SK-N-SH (cell line): ENCODE results near the gene BMP7. TPM values are rescaled to one million over a fixed set of nuclear protein-coding genes. Genes with fewer than 3 reads are reported as not detected.

ENCODE experiments used
- CTCF ChIA-PET: fragments of 300-600, 350-600 bp; formaldehyde crosslinking; extraction: SDS; loops from one replicate; lab custom pipeline; 2021; lab: Yijun Ruan, JAX
- POLR2A ChIA-PET: fragments of 350-600 bp; sonication (Branson Sonifier 250); formaldehyde crosslinking; extraction: SDS; loops from one replicate; lab custom pipeline; 2020; ENCODE audit warnings: antibody characterized with exemption, inconsistent platforms; lab: Yijun Ruan, JAX
- DNase-seq: peaks from one replicate; pipeline ENCODE4 v3.0.0; 2012
- H2AFZ ChIP-seq: fragments of 200-600 bp; sonication (generic); 2 replicates; pipeline ENCODE4 v1.8.1; 2016; ENCODE audit warnings: antibody characterized with exemption, mild to moderate bottlenecking, low read depth
- H3F3A ChIP-seq: fragments of 200-600 bp; sonication (generic); replicated peaks from 2 replicates; pipeline ENCODE3; 2016; ENCODE audit warnings: antibody characterized with exemption, mild to moderate bottlenecking; ENCODE audit not compliant: insufficient read depth
- H3K27ac ChIP-seq, 2 experiments: fragments of 200-500 bp in 1 of 2; fragments of 200-600 bp in 1 of 2; sonication (Bioruptor generic) in 1 of 2; sonication (generic), shearing (Covaris generic) in 1 of 2; 2 replicates each; pipeline versions ENCODE4 v1.5.1 to v1.6.1; 2014 to 2016; ENCODE audit warnings: low read depth in 2 of 2, inconsistent platforms in 1 of 2, low read length in 1 of 2, mild to moderate bottlenecking in 1 of 2, mixed read lengths in 1 of 2
- H3K27me3 ChIP-seq: fragments of 200-600 bp; sonication (generic), shearing (Covaris generic); 2 replicates; pipeline ENCODE4 v1.6.1; 2016; ENCODE audit warnings: mixed run types; ENCODE audit not compliant: insufficient read depth
- H3K36me3 ChIP-seq, 2 experiments: fragments of 200-500 bp in 1 of 2; fragments of 200-600 bp in 1 of 2; sonication (Bioruptor generic) in 1 of 2; sonication (generic) in 1 of 2; replicated peaks in 1 of 2; 2 replicates each; pipeline versions ENCODE3 to v1.5.1; 2014 to 2016; ENCODE audit warnings: low read length in 1 of 2, mild to moderate bottlenecking in 1 of 2; ENCODE audit not compliant: insufficient read depth in 2 of 2, control insufficient read depth in 1 of 2
- H3K4me1 ChIP-seq, 2 experiments: fragments of 200-500 bp in 1 of 2; fragments of 200-600 bp in 1 of 2; sonication (Bioruptor generic) in 1 of 2; sonication (generic), shearing (Covaris generic) in 1 of 2; 2 replicates each; pipeline versions ENCODE4 v1.5.1 to v1.6.1; 2014 to 2016; ENCODE audit warnings: low read depth in 1 of 2, low read length in 1 of 2, mixed run types in 1 of 2; ENCODE audit not compliant: insufficient read depth in 2 of 2, control insufficient read depth in 1 of 2
- H3K4me2 ChIP-seq: fragments of 200-600 bp; sonication (generic), shearing (Covaris generic); 2 replicates; pipeline ENCODE4 v1.6.1; 2017; ENCODE audit warnings: mixed run types
- H3K4me3 ChIP-seq, 2 experiments: fragments of 200-500 bp in 1 of 2; fragments of 200-600 bp in 1 of 2; sonication (Bioruptor generic) in 1 of 2; sonication (generic), shearing (Covaris generic) in 1 of 2; 2 replicates each; pipeline versions ENCODE4 v1.5.1 to v1.8.1; 2014 to 2016; ENCODE audit warnings: low read depth in 2 of 2, inconsistent platforms in 1 of 2, low read length in 1 of 2, mild to moderate bottlenecking in 1 of 2, mixed read lengths in 1 of 2, moderate library complexity in 1 of 2
- H3K79me2 ChIP-seq: fragments of 200-600 bp; sonication (generic); 2 replicates; pipeline ENCODE4 v1.8.1; 2017; ENCODE audit warnings: mild to moderate bottlenecking; ENCODE audit not compliant: insufficient read depth
- H3K9ac ChIP-seq: fragments of 200-600 bp; sonication (generic); 2 replicates; pipeline ENCODE4 v1.6.1; 2017; ENCODE audit warnings: mixed run types
- H3K9me2 ChIP-seq: fragments of 200-600 bp; sonication (generic); 2 replicates; pipeline ENCODE4 v1.6.1; 2017; ENCODE audit warnings: mixed run types
- H3K9me3 ChIP-seq: fragments of 200-600 bp; sonication (generic); 2 replicates; pipeline ENCODE4 v1.6.1; 2017; ENCODE audit warnings: mixed run types, mild to moderate bottlenecking, moderate library complexity
- H4K20me1 ChIP-seq: fragments of 200-600 bp; sonication (generic); 2 replicates; pipeline ENCODE4 v1.6.1; 2017; ENCODE audit warnings: mild to moderate bottlenecking, mixed run types; ENCODE audit not compliant: insufficient read depth
- ELF1 ChIP-seq: IDR thresholded peaks from 2 replicates; pipeline ENCODE4 v1.4.0; 2012
- EP300 ChIP-seq, 2 experiments: IDR thresholded peaks; 2 replicates each; pipeline versions ENCODE4 v1.4.0 to v1.6.1; 2012; ENCODE audit warnings: borderline replicate concordance in 1 of 2, low read depth in 1 of 2, low read length in 1 of 2
- FOXJ3 ChIP-seq: sonication (generic); formaldehyde crosslinking; IDR thresholded peaks from 2 replicates; pipeline ENCODE4 v1.5.1; 2020; ENCODE audit warnings: mild to moderate bottlenecking, missing genetic modification reagents
- FOXM1 ChIP-seq: IDR thresholded peaks from 2 replicates; pipeline ENCODE4 v1.4.0; 2012; ENCODE audit warnings: low read depth, mild to moderate bottlenecking
- GABPA ChIP-seq: IDR thresholded peaks from 2 replicates; pipeline ENCODE4 v1.4.0; 2012; ENCODE audit warnings: low read depth, mild to moderate bottlenecking
- JUND ChIP-seq: IDR thresholded peaks from 2 replicates; pipeline ENCODE4 v1.4.0; 2012
- MAX ChIP-seq: IDR thresholded peaks from 2 replicates; pipeline ENCODE4 v1.4.0; 2012; ENCODE audit warnings: low read depth
- MEF2A ChIP-seq: IDR thresholded peaks from 2 replicates; pipeline ENCODE4 v1.4.0; 2012; ENCODE audit warnings: low read depth, borderline replicate concordance
- MXI1 ChIP-seq: IDR thresholded peaks from 2 replicates; pipeline ENCODE4 v1.6.1; 2012; ENCODE audit warnings: mild to moderate bottlenecking, low read depth, low read length, improper control_type of control experiment
- NFIC ChIP-seq: IDR thresholded peaks from 2 replicates; pipeline ENCODE4 v1.4.0; 2012; ENCODE audit warnings: borderline replicate concordance
- RXRA ChIP-seq: IDR thresholded peaks from 2 replicates; pipeline ENCODE4 v1.4.0; 2012; ENCODE audit warnings: low read depth, mild to moderate bottlenecking, borderline replicate concordance
- TAF1 ChIP-seq: IDR thresholded peaks from 2 replicates; pipeline ENCODE4 v1.6.1; 2012; ENCODE audit warnings: low read depth, mild to moderate bottlenecking, low read length, moderate library complexity, borderline replicate concordance
- TCF12 ChIP-seq: IDR thresholded peaks from 2 replicates; pipeline ENCODE4 v1.4.0; 2012
- ZBTB33 ChIP-seq: IDR thresholded peaks from 2 replicates; pipeline ENCODE4 v1.4.0; 2012; ENCODE audit warnings: low read depth, borderline replicate concordance
- WGBS: methylation state at CpG from one replicate; pipeline ENCODE4 v1.1.6; 2017; ENCODE audit warnings: low lambda C conversion rate; 5-methylcytosine and 5-hydroxymethylcytosine counted together
- polyA plus RNA-seq, 3 experiments: library from polyadenylated mRNA; depleted of rRNA; stranded (reverse); fragments of >200 nt; gene quantifications; 2 replicates each; pipeline ENCODE4 v1.2.3, GENCODE V29; 2012

BMP7 gene
- polyA plus RNA-seq, 1 of the 3 experiments (the other 2 are of a cell fraction), result not detected

- Histone ChIP-seq H3K36me3 (no peaks in the 10 kb centered on the region), H3K4me3 (no peak overlapping the region), H3K79me2 (no peaks in the 10 kb centered on the region), H2AFZ (no peak overlapping the region), H3K4me1 (peaks cover 0 to 38% of the 10 kb centered on the region in 2 experiments; a peak in 1 of 4 replicates), H3K9me3 (no peaks in the 10 kb centered on the region), H3F3A (no peaks in the 10 kb centered on the region)
- no peak for DNase-seq
- POLR2A ChIA-PET, result no interaction called here
- TF ChIP-seq GABPA (no peak), MEF2A (no peak), NFIC (no peak)
- TF ChIP-seq, all 33 proteins: peak for 0
- WGBS, result 66% methylated on average over 13 of the region's 17 CpGs
- H3K27ac ChIP-seq, result peak overlapping the region in 1 of 2 experiments; percentile 78; a peak in 2 of 4 replicates
- H3K9ac ChIP-seq, result no peak overlapping the region
- no peaks in the 10 kb centered on the region for H3K27me3 ChIP-seq
- H3K9me2 ChIP-seq, result no peaks in the 10 kb centered on the region
- H3K4me2 ChIP-seq, result no peak overlapping the region
- H4K20me1 ChIP-seq, result no peaks in the 10 kb centered on the region
- CTCF ChIA-PET, result interaction anchor here (0.7 to 6.0 kb wide), 16 partner anchors 8 to 158 kb away, joined by 3 to 38 read pairs (median 7); partner anchors contain the start of gene SPO11
Observed at GRCh38 chr20:57243480-57244220, 22.8 kb downstream of the BMP7 start.

GRCh38 chr20:57242414-57242813 is 24.0 kb downstream of the BMP7 start:
- Histone ChIP-seq H4K20me1 (no peaks in the 10 kb centered on the region), H3K9ac (no peak overlapping the region), H3K36me3 (no peaks in the 10 kb centered on the region), H3K9me2 (no peaks in the 10 kb centered on the region), H3K4me2 (no peak overlapping the region), H3K4me3 (no peak overlapping the region), H3K79me2 (no peaks in the 10 kb centered on the region), H3K27ac (peak overlapping the region in 1 of 2 experiments; percentile 95; a peak in 2 of 4 replicates)
- CTCF ChIA-PET, result interaction anchor here (1.8 to 6.0 kb wide), 5 partner anchors 17 to 150 kb away, joined by 7 to 38 read pairs (median 9); no protein-coding TSS in a partner anchor
- POLR2A ChIA-PET, result interaction anchor here (1.0 to 1.6 kb wide), 2 partner anchors 18 to 22 kb away, joined by 3 to 5 read pairs; no protein-coding TSS in a partner anchor
- no peak for TF ChIP-seq ELF1
- TF ChIP-seq TAF1, result no peak
- TF ChIP-seq MXI1, result 0 out of 2 replicates have a peak, but pooled peaks have one; percentile 44
- no peak for TF ChIP-seq ZBTB33
- TF ChIP-seq JUND, result no peak
- TF ChIP-seq TCF12, result no peak
- no peak for TF ChIP-seq FOXM1
- no peak for TF ChIP-seq FOXJ3 (CRISPR knock-in tag)
- no peak for TF ChIP-seq MEF2A
- no peak for TF ChIP-seq RXRA
- peak in 1 of 2 experiments; percentile 51; a peak in 1 of 4 replicates for TF ChIP-seq EP300 (IDR thresholded peaks at IDR 0.05; ENCODE audit: borderline replicate concordance in 1 of 2, low read depth in 1 of 2, low read length in 1 of 2)
- TF ChIP-seq MAX, result no peak
- TF ChIP-seq, all 33 proteins: peak for 2
- Histone ChIP-seq H3K9me3 (no peaks in the 10 kb centered on the region), H3K4me1 (peaks cover 0 to 38% of the 10 kb centered on the region in 2 experiments; a peak in 1 of 4 replicates), H3F3A (no peaks in the 10 kb centered on the region), H3K27me3 (no peaks in the 10 kb centered on the region), H2AFZ (no peak overlapping the region)
- no peak for DNase-seq
- 30% methylated on average over 3 of the region's 4 CpGs for WGBS
